Mesothelial cell of epicardium (in vitro differentiated cells): ENCODE data around the gene RIPOR3. TPM values are rescaled to one million over a fixed set of nuclear protein-coding genes. Genes with fewer than 3 reads are reported as not detected.
A peak's percentile ranks its signal among the peaks of the same experiment; 100 is the strongest.

ENCODE experiments used
- DNase-seq, 2 experiments: peaks; one replicate each; pipeline ENCODE4 v3.0.0; 2021; ENCODE audit warnings: low spot score in 2 of 2; ENCODE audit not compliant: unreplicated experiment in 2 of 2
- H3K27ac Mint-ChIP-seq: 2 replicates; pipeline ENCODE4 v1.8.0; 2021; ENCODE audit warnings: mixed read lengths
- H3K27me3 Mint-ChIP-seq: 2 replicates; pipeline ENCODE4 v1.8.0; 2021; ENCODE audit warnings: low read depth, mixed read lengths
- H3K36me3 Mint-ChIP-seq: 2 replicates; pipeline ENCODE4 v1.8.0; 2021; ENCODE audit warnings: mixed read lengths
- H3K4me1 Mint-ChIP-seq: 2 replicates; pipeline ENCODE4 v1.8.0; 2021; ENCODE audit warnings: mixed read lengths
- H3K4me3 Mint-ChIP-seq: 2 replicates; pipeline ENCODE4 v1.8.0; 2021; ENCODE audit warnings: mild to moderate bottlenecking, moderate library complexity, mixed read lengths
- H3K9me3 Mint-ChIP-seq: 2 replicates; pipeline ENCODE4 v1.8.0; 2021; ENCODE audit warnings: mixed read lengths
- total RNA-seq: library from RNA; stranded (reverse); gene quantifications from 3 replicates; pipeline ENCODE4 v1.2.1, GENCODE V29; 2021
- TF ChIP-seq, protein P1 (sequence below): fragments of 200-600 bp; sonication (generic); IDR thresholded peaks from one replicate; pipeline ENCODE4 v1.5.0; 2021; ENCODE audit warnings: antibody characterized with exemption; ENCODE audit not compliant: unreplicated experiment

RIPOR3 gene
- total RNA-seq, 1 donor from 2014 or later = 18.8 TPM

DNA sequence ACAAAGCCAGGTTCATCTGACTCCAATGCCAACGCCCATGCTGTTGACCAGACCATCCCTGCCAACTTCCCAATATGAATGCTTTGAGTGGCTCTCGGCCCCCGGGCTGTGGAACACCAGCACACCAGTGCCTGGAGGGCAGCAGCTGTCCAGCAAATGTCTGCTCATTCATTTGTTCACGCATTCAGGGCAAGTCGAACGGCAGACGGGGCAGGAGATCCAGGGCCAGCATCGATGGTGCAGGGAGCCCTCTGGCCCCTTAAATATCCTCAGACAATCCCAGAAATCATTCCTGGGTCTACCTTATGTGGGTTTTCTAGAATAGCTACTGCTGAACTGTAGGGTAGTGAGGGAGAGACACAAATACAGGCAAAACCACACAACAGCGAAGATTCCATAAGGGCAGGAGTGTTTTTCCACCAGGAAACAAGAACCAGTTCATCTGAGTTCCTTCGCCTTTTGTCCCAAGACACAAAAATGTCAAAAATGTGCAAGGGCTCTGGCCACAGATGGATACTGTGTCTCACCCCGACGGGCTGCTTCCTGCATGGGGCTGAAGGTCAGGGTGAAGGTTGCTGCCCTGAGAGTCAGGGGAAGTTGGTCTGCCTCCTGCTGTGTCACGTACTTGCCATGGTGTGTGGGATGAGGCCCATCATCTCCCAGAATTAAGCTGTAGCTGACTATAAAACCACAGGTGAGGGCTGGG lies 15.5 kb downstream of the RIPOR3 start:
- TF ChIP-seq, protein P1, sequence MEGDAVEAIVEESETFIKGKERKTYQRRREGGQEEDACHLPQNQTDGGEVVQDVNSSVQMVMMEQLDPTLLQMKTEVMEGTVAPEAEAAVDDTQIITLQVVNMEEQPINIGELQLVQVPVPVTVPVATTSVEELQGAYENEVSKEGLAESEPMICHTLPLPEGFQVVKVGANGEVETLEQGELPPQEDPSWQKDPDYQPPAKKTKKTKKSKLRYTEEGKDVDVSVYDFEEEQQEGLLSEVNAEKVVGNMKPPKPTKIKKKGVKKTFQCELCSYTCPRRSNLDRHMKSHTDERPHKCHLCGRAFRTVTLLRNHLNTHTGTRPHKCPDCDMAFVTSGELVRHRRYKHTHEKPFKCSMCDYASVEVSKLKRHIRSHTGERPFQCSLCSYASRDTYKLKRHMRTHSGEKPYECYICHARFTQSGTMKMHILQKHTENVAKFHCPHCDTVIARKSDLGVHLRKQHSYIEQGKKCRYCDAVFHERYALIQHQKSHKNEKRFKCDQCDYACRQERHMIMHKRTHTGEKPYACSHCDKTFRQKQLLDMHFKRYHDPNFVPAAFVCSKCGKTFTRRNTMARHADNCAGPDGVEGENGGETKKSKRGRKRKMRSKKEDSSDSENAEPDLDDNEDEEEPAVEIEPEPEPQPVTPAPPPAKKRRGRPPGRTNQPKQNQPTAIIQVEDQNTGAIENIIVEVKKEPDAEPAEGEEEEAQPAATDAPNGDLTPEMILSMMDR = no peak
- no peaks in the 10 kb centered on the region for H3K27me3 Mint-ChIP-seq
- H3K9me3 Mint-ChIP-seq = no peaks in the 10 kb centered on the region
- no peak overlapping the region for H3K4me3 Mint-ChIP-seq
- no peak overlapping the region for H3K27ac Mint-ChIP-seq
- no peaks in the 10 kb centered on the region for H3K36me3 Mint-ChIP-seq
- DNase-seq = no peak
- peaks cover 33% of the 10 kb centered on the region for H3K4me1 Mint-ChIP-seq

DNA sequence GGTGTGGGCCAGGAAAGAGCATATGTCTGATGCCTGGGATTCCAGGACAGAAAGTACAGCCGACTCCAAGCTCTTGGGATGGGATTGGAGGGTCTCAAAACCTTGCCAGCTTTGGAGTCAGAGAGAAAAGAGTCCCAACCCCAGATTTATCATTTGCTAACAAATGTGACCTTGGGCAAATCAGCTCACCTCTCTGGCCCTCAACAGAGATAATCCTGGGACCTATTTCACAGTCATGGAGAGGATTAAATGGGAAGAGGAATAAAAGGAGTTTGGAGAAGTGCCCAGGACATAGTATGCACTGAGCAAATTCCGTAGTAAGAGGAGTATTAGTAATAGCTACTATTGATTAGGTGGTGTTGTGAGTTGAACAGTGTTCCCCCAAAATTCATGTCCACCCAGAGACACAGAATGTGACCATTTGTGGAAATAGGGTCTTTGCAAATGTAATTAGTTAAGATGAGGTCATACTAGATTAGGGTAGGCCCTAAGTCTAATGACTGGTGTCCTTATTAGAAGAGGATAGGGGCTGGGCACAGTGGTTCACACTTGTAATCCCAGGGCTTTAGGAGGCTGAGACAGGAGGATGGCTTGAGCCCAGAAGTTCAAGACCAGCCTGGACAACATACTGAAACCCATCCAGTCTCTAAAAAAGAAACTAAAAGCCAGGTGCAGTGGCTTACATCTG lies 17.1 kb downstream of the RIPOR3 start:
- Mint-ChIP-seq H3K4me3 (no peak overlapping the region), H3K27me3 (no peaks in the 10 kb centered on the region), H3K36me3 (no peaks in the 10 kb centered on the region), H3K27ac (peak overlapping the region; percentile 79), H3K4me1 (peaks cover 27% of the 10 kb centered on the region), H3K9me3 (no peaks in the 10 kb centered on the region)
- no peak for DNase-seq
- TF ChIP-seq, protein P1 = no peak

DNA sequence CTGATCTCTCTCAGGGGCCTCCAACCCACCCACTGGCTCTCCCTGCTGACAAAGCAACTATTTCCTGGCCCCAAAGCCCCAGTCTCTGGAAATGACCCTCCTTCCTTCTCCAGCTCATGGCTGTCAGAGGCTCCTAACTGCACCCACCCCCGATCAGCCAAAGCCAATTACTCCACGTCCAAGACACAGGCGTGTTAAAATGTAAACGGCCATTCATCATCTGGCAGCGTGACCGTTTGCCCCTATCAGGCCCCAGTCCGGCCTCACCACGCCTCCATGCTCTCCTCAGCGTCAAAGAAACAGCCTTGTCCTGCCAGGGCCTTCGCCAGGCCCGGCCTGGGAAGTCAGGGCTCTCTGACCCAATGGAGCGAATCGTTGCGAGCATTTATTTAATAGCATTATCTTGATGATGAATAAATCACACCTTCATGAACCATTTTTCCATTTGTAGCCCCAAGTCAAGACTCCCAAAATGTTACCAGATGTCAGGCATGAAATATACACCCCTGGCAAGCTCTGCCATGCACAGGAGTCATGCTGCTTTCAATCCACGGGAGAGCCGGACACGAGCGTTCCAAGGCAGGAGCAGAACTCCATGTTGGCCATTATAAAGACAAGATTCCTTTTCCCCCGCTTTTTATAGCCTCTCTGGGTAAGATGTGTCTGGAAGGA lies 17.7 kb downstream of the RIPOR3 start:
- DNase-seq = no peak
- Mint-ChIP-seq H3K27me3 (no peaks in the 10 kb centered on the region), H3K9me3 (no peaks in the 10 kb centered on the region), H3K36me3 (no peaks in the 10 kb centered on the region), H3K27ac (peak overlapping the region; percentile 79), H3K4me1 (peaks cover 29% of the 10 kb centered on the region), H3K4me3 (no peak overlapping the region)
- TF ChIP-seq, protein P1 = no peak

DNA sequence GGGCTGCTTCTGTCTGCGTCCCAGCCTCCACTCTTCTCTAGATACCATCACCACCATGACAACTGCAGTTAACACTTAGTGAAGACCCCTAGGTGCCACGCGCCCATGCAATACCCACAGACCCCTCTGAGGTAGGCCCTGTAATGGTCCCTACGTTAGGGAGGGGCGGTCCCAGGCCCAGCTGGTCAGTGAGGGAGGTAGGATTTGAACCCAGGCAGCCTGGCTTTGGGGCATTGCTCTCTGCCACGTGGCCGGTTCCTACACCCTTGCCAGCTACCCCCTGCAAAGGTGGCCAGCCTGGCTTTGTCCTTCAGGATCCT lies 18.2 kb downstream of the RIPOR3 start:
- Mint-ChIP-seq H3K4me1 (peaks cover 26% of the 10 kb centered on the region), H3K9me3 (no peaks in the 10 kb centered on the region), H3K27ac (no peak overlapping the region), H3K27me3 (no peaks in the 10 kb centered on the region), H3K36me3 (no peaks in the 10 kb centered on the region), H3K4me3 (no peak overlapping the region)
- no peak for DNase-seq
- TF ChIP-seq, protein P1 = no peak

DNA sequence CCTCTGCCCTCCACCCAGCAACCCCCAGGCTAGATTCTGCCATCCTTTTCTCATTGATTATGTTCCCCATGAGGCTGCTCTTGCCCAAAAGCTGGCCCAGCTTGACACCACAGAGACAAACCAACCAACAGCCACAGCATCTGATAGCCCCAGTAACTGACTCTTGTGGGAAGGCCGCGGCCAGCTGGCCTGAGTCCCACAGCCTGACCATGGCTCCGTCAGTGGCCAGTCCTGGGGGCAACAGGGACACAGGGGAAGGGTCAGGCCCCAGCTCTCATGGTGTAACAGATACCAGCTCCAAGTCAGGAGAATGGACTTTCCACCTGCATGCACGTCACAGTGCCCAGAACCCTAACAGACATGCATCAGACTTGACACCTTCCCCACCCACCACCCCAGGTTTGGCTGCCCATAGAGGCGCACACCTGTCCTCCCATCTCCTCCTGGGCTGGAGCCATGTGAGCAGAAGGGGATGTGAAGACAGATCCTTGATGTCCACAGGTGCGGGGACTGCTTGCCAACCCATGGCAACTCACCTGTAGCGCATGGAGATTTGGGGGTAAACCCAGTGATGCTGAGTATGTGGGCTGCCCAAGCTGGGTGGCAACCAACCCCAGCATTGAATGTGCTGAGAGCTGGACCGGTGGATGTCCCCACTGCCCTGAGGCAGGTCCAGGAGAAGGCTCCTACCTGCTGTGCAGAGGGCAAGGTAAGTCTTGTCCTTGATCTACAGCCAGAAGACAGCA lies 18.8 kb downstream of the RIPOR3 start:
- no peaks in the 10 kb centered on the region for H3K27me3 Mint-ChIP-seq
- H3K9me3 Mint-ChIP-seq = no peaks in the 10 kb centered on the region
- H3K4me1 Mint-ChIP-seq = peaks cover 28% of the 10 kb centered on the region
- TF ChIP-seq, protein P1 = no peak
- DNase-seq = no peak
- no peak overlapping the region for H3K27ac Mint-ChIP-seq
- H3K36me3 Mint-ChIP-seq = no peaks in the 10 kb centered on the region
- H3K4me3 Mint-ChIP-seq = no peak overlapping the region
